Sigmoid colon (tissue), 7 donors: ENCODE results near the gene CIAO3. TPM values are rescaled to one million over a fixed set of nuclear protein-coding genes. Genes with fewer than 3 reads are reported as not detected.
"Not testable (repeated sequence)": the region's sequence is repeated elsewhere in the genome, so short reads cannot be mapped to it uniquely, and the experiment has no call there.

Experiments
- DNase-seq: peaks from one replicate; pipeline ENCODE4 v3.0.0-alpha.2; 2019
- H3K27ac ChIP-seq, 4 donors: fragments of 200-600 bp; sonication (generic); one replicate each; pipeline ENCODE4 v1.5.1; 2016 to 2019; ENCODE audit warnings: mild to moderate bottlenecking in 1 of 4
- H3K27me3 ChIP-seq, 3 donors: fragments of 200-600 bp; sonication (generic); one replicate each; pipeline ENCODE4 v1.5.1; 2019; ENCODE audit warnings: mild to moderate bottlenecking in 1 of 3
- H3K36me3 ChIP-seq, 4 donors: fragments of 200-600 bp; sonication (generic); one replicate each; pipeline ENCODE4 v1.5.1; 2016 to 2019
- H3K4me1 ChIP-seq, 4 donors: fragments of 200-600 bp; sonication (generic); one replicate each; pipeline ENCODE4 v1.5.1; 2017 to 2019
- H3K4me3 ChIP-seq, 4 donors: fragments of 200-600 bp; sonication (generic); one replicate each; pipeline ENCODE4 v1.5.1; 2017 to 2019; ENCODE audit warnings: mild to moderate bottlenecking in 2 of 4, moderate library complexity in 1 of 4
- H3K9me3 ChIP-seq, 4 donors: fragments of 200-600 bp in 3 of 4; sonication (generic) in 3 of 4; one replicate each; pipeline versions ENCODE4 v1.5.1 to v1.6.1; 2013 to 2019
- EP300 ChIP-seq, 4 donors: sonication (generic); formaldehyde crosslinking; IDR thresholded peaks; one replicate each; pipeline ENCODE4 v1.6.1; 2017; ENCODE audit warnings: antibody characterized with exemption in 4 of 4
- POLR2A ChIP-seq, 2 donors: fragments of 450-650 bp; IDR thresholded peaks; one replicate each; pipeline ENCODE4 v1.6.1; 2016; ENCODE audit warnings: antibody characterized with exemption in 2 of 2, mild to moderate bottlenecking in 2 of 2, moderate library complexity in 2 of 2
- POLR2AphosphoS5 ChIP-seq, 4 donors: sonication (generic); formaldehyde crosslinking; IDR thresholded peaks; one replicate each; pipeline ENCODE4 v1.6.1; 2017; ENCODE audit warnings: antibody characterized with exemption in 4 of 4
- WGBS, 2 donors: extraction: QIAGEN DNeasy Blood & Tissue Kit; methylation state at CpG; one replicate each; pipeline ENCODE4 v1.1.7; 2013; 5-methylcytosine and 5-hydroxymethylcytosine counted together
- intact Hi-C: fragments of 100-400 bp; cut with DNase I; formaldehyde crosslinking; loops from one replicate; pipeline ENCODE4 v1.15.1; 2023
- polyA plus RNA-seq, 3 donors: library from polyadenylated mRNA; stranded (reverse); fragments of 200-250 nt; gene quantifications; one replicate each; pipeline ENCODE4 v1.2.3, GENCODE V29; 2013
- total RNA-seq, 4 donors: library from RNA; depleted of rRNA; stranded (reverse); fragments of >200 nt; gene quantifications; one replicate each; pipeline ENCODE4 v1.1.0, GENCODE V29; 2016
- TF ChIP-seq, protein P1 (sequence below), 4 experiments: fragments of 450-650 bp in 3 of 4; fragments of 200-600 bp in 1 of 4; IDR thresholded peaks; one replicate each; pipeline ENCODE4 v1.5.1; 2016 to 2019; ENCODE audit warnings: antibody characterized with exemption in 4 of 4, mild to moderate bottlenecking in 3 of 4, moderate library complexity in 2 of 4
- donor health status: healthy with polysubstance abuse.
- donor health status: Bipolar disorder and iron deficiency.
- donor health status: healthy.

The CIAO3 gene
- total and polyA plus RNA-seq, 7 donors, result 18.6 to 51.0 (median 25.4) TPM

DNA sequence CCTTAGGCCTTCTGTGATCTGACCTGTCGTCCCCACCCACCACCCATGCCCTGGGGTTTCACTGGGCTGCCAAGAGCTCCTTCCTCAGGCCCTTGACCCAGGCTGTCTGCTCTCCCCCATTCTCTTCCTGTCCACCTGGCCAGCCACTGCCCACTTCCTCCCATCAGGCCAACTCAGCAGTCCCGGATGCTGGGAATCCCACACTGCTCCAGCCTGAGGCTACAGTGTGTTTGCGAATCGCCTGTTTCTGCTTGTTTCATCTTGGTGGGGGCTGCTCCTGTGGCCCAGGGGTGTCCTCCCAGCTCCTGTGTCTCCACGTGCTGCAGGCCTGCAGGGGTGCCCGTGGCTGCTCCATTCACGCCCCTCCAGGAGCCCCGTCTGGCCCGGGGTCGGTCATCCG, 26.7 kb downstream of the CIAO3 start:
- intact Hi-C loops, result loop anchor here (5.0 kb wide), 1 partner anchor 343 kb away; no protein-coding TSS in a partner anchor
- TF ChIP-seq, protein P1, sequence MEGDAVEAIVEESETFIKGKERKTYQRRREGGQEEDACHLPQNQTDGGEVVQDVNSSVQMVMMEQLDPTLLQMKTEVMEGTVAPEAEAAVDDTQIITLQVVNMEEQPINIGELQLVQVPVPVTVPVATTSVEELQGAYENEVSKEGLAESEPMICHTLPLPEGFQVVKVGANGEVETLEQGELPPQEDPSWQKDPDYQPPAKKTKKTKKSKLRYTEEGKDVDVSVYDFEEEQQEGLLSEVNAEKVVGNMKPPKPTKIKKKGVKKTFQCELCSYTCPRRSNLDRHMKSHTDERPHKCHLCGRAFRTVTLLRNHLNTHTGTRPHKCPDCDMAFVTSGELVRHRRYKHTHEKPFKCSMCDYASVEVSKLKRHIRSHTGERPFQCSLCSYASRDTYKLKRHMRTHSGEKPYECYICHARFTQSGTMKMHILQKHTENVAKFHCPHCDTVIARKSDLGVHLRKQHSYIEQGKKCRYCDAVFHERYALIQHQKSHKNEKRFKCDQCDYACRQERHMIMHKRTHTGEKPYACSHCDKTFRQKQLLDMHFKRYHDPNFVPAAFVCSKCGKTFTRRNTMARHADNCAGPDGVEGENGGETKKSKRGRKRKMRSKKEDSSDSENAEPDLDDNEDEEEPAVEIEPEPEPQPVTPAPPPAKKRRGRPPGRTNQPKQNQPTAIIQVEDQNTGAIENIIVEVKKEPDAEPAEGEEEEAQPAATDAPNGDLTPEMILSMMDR (IDR thresholded peaks at IDR 0.05), result no peak
- TF ChIP-seq EP300 (IDR thresholded peaks at IDR 0.05), result no peak

GRCh38 chr16:712740-713250, 28.0 kb downstream of the CIAO3 start:
- H3K4me1 ChIP-seq, result peaks cover 0 to 38% (median 27%) of the 10 kb centered on the region in 4 donors

More for the DNA sequence above, 26.7 kb downstream of the CIAO3 start:
- H3K4me3 ChIP-seq, result no peak overlapping the region
- no peak for DNase-seq
- no peaks in the 10 kb centered on the region for H3K36me3 ChIP-seq
- 60 to 65% methylated on average over 11 of the region's 11 CpGs for WGBS, 2 donors
- peaks cover 9 to 37% (median 27%) of the 10 kb centered on the region in 3 donors for H3K27me3 ChIP-seq
- no peak overlapping the region for H3K27ac ChIP-seq
- H3K9me3 ChIP-seq, result no peaks in the 10 kb centered on the region
- peaks cover 0 to 38% (median 28%) of the 10 kb centered on the region in 4 donors for H3K4me1 ChIP-seq

GRCh38 chr16:711548-712320, 29.1 kb downstream of the CIAO3 start:
- peak; percentile 87 for DNase-seq
- TF ChIP-seq, protein P1 (IDR thresholded peaks at IDR 0.05), result peak; percentile 81 to 93 (median 90)
- TF ChIP-seq POLR2A (IDR thresholded peaks at IDR 0.05) (no peak), EP300 (IDR thresholded peaks at IDR 0.05) (no peak)
- H3K27me3 ChIP-seq, result peaks cover 20 to 60% (median 50%) of the 10 kb centered on the region in 3 donors
- WGBS, 2 donors, result 5 to 11% methylated on average over 25 of the region's 25 CpGs
- H3K36me3 ChIP-seq, result no peaks in the 10 kb centered on the region
- no peaks in the 10 kb centered on the region for H3K9me3 ChIP-seq
- H3K4me1 ChIP-seq, result peaks cover 0 to 35% (median 25%) of the 10 kb centered on the region in 4 donors
- intact Hi-C loops, result loop anchor here (1.0 to 5.0 kb wide), 4 partner anchors 29 to 391 kb away; partner anchors contain the start of gene CIAO3
- H3K4me3 ChIP-seq, result no peak overlapping the region
- no peak overlapping the region for H3K27ac ChIP-seq

More at GRCh38 chr16:712740-713250, 28.0 kb downstream of the CIAO3 start:
- not testable (repeated sequence) for H3K27ac ChIP-seq, H3K9me3 ChIP-seq, H3K4me3 ChIP-seq, H3K36me3 ChIP-seq, DNase-seq
- WGBS, 2 donors, result 30 to 57% methylated on average over 13 of the region's 13 CpGs
- H3K27me3 ChIP-seq, result peaks cover 16 to 50% (median 40%) of the 10 kb centered on the region in 3 donors
- intact Hi-C loops, result loop anchor here (5.0 kb wide), 1 partner anchor 345 kb away; no protein-coding TSS in a partner anchor
- TF ChIP-seq POLR2AphosphoS5 (IDR thresholded peaks at IDR 0.05), result peak in 1 of 4 donors; percentile 6
- TF ChIP-seq, protein P1 (IDR thresholded peaks at IDR 0.05), result peak in 1 of 4 experiments; percentile 12

GRCh38 chr16:711084-711483, 29.7 kb downstream of the CIAO3 start:
- no peaks in the 10 kb centered on the region for H3K36me3 ChIP-seq
- no peaks in the 10 kb centered on the region for H3K9me3 ChIP-seq
- TF ChIP-seq POLR2A (IDR thresholded peaks at IDR 0.05) (no peak), POLR2AphosphoS5 (IDR thresholded peaks at IDR 0.05) (no peak), EP300 (IDR thresholded peaks at IDR 0.05) (no peak)
- TF ChIP-seq, protein P1 (IDR thresholded peaks at IDR 0.05), result no peak
- intact Hi-C loops, result loop anchor here (1.0 to 5.0 kb wide), 4 partner anchors 29 to 392 kb away; partner anchors contain the start of gene CIAO3
- no peak overlapping the region for H3K27ac ChIP-seq
- WGBS, 2 donors, result 67 to 78% methylated on average over 12 of the region's 12 CpGs
- no peak overlapping the region for H3K4me3 ChIP-seq
- no peak for DNase-seq
- peaks cover 0 to 34% (median 22%) of the 10 kb centered on the region in 4 donors for H3K4me1 ChIP-seq
- H3K27me3 ChIP-seq, result peaks cover 27 to 60% (median 56%) of the 10 kb centered on the region in 3 donors
